Thymus (tissue), 11 donors: Measurements from ENCODE around the gene GRB7. TPM values are rescaled to one million over a fixed set of nuclear protein-coding genes. Genes with fewer than 3 reads are reported as not detected.

ENCODE experiments used
- DNase-seq, 9 donors: peaks; one replicate each; pipeline ENCODE4 v3.0.0-alpha.2; 2013; ENCODE audit warnings: low spot score in 9 of 9, low read depth in 6 of 9, missing footprints in 1 of 9
- H3K27ac ChIP-seq, 2 donors: one replicate each; pipeline ENCODE4 v1.5.1; 2013; ENCODE audit warnings: control low read depth in 1 of 2, low read depth in 1 of 2, low read length in 1 of 2, mild to moderate bottlenecking in 1 of 2, moderate library complexity in 1 of 2
- H3K27me3 ChIP-seq, 2 donors: one replicate each; pipeline ENCODE4 v1.5.1; 2013; ENCODE audit warnings: low read length in 1 of 2; ENCODE audit not compliant: control insufficient read depth in 2 of 2, insufficient read depth in 1 of 2
- H3K36me3 ChIP-seq, 2 donors: one replicate each; pipeline ENCODE4 v1.5.1; 2013; ENCODE audit warnings: low read length in 1 of 2, mild to moderate bottlenecking in 1 of 2, moderate library complexity in 1 of 2; ENCODE audit not compliant: control insufficient read depth in 2 of 2, insufficient read depth in 2 of 2
- H3K4me1 ChIP-seq, 2 donors: one replicate each; pipeline ENCODE4 v1.5.1; 2013; ENCODE audit warnings: low read length in 2 of 2; ENCODE audit not compliant: control insufficient read depth in 2 of 2, insufficient read depth in 2 of 2
- H3K4me3 ChIP-seq, 2 donors: one replicate each; pipeline ENCODE4 v1.5.1; 2013; ENCODE audit warnings: low read length in 2 of 2, control low read depth in 1 of 2, mild to moderate bottlenecking in 1 of 2
- H3K9me3 ChIP-seq, 2 donors: one replicate each; pipeline ENCODE4 v1.5.1; 2013; ENCODE audit warnings: low read length in 1 of 2, mild to moderate bottlenecking in 1 of 2; ENCODE audit not compliant: control insufficient read depth in 2 of 2, insufficient read depth in 1 of 2
- WGBS: extraction: QIAGEN DNeasy Blood & Tissue Kit; methylation state at CpG from one replicate; pipeline ENCODE4 v1.1.7; 2013; 5-methylcytosine and 5-hydroxymethylcytosine counted together
- polyA plus RNA-seq: library from polyadenylated mRNA; stranded (reverse); fragments of 200-250 nt; gene quantifications from one replicate; pipeline ENCODE4 v1.2.3, GENCODE V29; 2013
- total RNA-seq: library from RNA; stranded (reverse); fragments of 120-200 nt; gene quantifications from one replicate; pipeline ENCODE4 v1.2.4, GENCODE V29; 2013
- donor health status: healthy.

Gene GRB7
- total and polyA plus RNA-seq, 2 donors: 1.3 to 4.1 TPM

DNA sequence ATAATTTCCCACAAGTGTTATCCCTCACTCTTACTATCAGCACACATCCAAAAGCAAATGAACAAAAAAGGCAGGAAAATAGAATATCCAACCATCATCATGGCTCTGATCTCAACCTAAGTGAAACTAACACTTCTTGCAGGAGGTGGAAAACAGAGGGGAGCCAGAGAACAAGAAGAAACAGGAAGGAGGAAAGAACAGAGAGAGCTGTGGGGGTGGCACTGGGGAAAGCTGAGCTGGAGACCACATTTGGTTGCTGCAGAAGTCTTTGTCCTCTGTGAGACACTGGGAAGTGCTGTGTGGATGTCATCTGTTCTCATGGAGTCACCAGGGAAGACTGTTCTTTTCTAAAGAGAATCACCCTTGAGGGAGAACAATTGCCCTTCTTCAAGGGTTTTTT lies 34.7 kb downstream of the GRB7 start:
- Histone ChIP-seq H3K4me3 (peak overlapping the region in 1 of 2 donors; percentile 23), H3K4me1 (peaks cover 57 to 78% of the 10 kb centered on the region in 2 donors), H3K36me3 (peaks cover under 1 to 30% of the 10 kb centered on the region in 2 donors), H3K27ac (peak overlapping the region; percentile 88 to 97), H3K27me3 (no peaks in the 10 kb centered on the region), H3K9me3 (no peaks in the 10 kb centered on the region)
- peak in 2 of 9 donors; percentile 50 to 70 for DNase-seq

DNA sequence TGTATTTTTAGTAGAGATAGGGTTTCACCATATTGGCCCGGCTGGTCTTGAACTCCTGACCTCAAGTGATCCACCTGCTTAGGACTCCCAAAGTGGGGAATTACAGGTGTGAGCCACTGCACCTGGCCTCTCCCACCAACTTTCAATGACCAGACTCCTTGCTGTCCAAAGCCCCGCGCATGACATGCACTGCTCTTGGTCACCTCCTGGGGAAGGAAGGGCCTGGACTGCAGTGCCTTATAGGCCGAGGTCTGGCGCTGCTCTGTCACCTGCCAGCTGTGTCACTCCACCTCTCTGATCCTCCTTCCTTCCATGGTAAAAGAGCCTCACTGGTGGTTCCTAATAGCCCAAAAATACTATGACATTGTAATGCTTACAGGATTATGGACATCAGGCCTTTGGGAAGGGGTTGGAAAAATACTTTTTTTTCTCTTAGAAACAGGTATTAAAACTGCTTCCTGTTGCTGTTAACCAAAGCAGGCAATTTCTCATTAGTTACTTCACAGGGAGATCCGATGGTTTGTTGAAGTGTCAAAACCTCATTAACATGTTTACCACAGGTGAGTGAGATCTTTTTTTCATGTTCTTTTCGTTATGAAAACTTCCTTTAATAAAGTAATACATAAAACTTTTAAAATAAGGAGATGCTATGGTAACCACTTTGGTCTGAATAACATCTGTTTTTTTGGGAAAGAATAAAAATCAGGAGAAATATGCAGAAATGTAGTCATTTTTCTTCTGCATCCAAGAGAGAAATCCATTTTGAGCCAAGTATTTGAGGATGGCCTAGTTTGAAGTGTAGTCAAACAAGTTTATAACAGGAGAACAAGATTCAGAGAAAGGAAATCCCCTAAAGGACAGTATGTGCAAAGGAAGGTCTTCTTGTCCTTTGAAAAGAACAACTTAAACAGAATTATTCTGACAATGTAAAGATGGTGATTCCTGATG lies 35.5 kb downstream of the GRB7 start:
- peak overlapping the region; percentile 88 to 97 for H3K27ac ChIP-seq
- WGBS: 85% methylated on average over 7 of the region's 7 CpGs

DNA sequence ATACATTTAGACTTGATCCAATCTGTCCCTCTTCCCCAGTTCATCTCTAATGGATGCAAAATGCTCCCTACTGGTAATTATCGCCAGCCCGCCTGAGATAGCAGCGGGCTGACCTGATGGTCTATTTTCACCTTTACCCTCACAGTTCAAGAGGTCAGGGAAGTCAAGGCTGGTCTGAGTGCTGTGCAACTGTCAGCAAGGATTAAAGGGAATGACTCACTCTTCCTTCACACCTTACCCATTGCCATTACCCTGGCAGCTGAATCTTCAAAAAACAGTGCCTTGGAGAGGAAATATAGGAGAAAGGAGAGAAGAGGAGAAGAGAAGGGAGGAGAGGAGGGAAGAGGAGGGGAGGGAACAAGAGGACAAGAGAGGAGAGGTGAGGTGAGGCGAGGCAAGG lies 36.3 kb downstream of the GRB7 start:
- Histone ChIP-seq H3K4me3 (peak overlapping the region in 1 of 2 donors; percentile 4), H3K9me3 (no peaks in the 10 kb centered on the region), H3K4me1 (peaks cover 51 to 77% of the 10 kb centered on the region in 2 donors), H3K27me3 (no peaks in the 10 kb centered on the region), H3K36me3 (peaks cover 0 to 21% of the 10 kb centered on the region in 2 donors), H3K27ac (peak overlapping the region; percentile 61 to 84)
- WGBS: 95% methylated on average over 4 of the region's 4 CpGs
- DNase-seq: no peak

More for the DNA sequence above, 35.5 kb downstream of the GRB7 start:
- H3K4me3 ChIP-seq: no peak overlapping the region
- H3K4me1 ChIP-seq: peaks cover 50 to 75% of the 10 kb centered on the region in 2 donors
- no peak for DNase-seq
- H3K36me3 ChIP-seq: peaks cover 0 to 26% of the 10 kb centered on the region in 2 donors
- H3K9me3 ChIP-seq: no peaks in the 10 kb centered on the region
- no peaks in the 10 kb centered on the region for H3K27me3 ChIP-seq

DNA sequence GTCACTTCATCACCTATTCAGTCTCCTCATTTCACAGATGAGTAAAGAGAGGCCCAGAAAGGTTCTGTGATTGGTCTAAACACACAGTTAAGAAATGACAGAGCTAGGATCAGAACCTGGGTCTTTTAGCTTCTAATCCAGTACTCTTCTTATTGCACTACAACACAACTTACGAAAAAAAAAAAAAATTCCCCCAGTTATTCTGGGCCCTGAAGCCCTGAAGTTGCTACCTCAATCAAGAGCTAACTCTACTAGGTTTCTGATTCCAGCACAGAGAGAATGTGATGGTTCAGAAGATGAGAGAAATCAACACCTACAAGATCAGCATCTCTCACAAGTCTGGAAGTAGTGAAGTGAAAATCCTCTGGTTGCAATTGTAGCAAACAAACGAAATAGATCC lies 37.3 kb downstream of the GRB7 start:
- DNase-seq: peak in 1 of 9 donors; percentile 47
- 79% methylated on average over 2 of the region's 2 CpGs for WGBS
- Histone ChIP-seq H3K36me3 (peaks cover 0 to 15% of the 10 kb centered on the region in 2 donors), H3K9me3 (no peaks in the 10 kb centered on the region), H3K4me1 (peaks cover 43 to 76% of the 10 kb centered on the region in 2 donors), H3K27me3 (no peaks in the 10 kb centered on the region), H3K4me3 (peak overlapping the region; percentile 19 to 37), H3K27ac (peak overlapping the region; percentile 61 to 83)

DNA sequence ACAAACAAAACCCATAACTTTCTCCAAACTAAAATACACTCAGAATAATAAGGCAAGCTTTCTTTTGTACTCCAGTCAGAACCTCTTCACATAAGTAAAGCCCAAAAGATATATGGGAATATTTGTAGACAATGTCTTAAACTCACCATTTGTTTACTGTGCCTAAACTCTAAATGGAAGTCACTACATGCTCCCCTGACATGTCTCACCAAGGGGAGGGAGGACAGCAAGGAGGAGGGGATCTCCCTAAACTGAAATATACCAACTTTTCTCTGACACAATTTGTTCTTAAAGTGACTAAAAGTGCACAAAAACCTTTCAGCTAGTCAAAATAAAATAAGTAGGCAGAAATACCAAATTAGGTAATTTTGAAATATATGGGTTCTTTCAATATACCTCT lies 38.5 kb downstream of the GRB7 start:
- peak in 1 of 9 donors; percentile 54 for DNase-seq
- Histone ChIP-seq H3K9me3 (no peaks in the 10 kb centered on the region), H3K27me3 (no peaks in the 10 kb centered on the region), H3K4me3 (peak overlapping the region; percentile 65 to 71), H3K27ac (peak overlapping the region; percentile 80 to 92), H3K4me1 (peaks cover 40 to 75% of the 10 kb centered on the region in 2 donors), H3K36me3 (peaks cover 0 to 15% of the 10 kb centered on the region in 2 donors)

DNA sequence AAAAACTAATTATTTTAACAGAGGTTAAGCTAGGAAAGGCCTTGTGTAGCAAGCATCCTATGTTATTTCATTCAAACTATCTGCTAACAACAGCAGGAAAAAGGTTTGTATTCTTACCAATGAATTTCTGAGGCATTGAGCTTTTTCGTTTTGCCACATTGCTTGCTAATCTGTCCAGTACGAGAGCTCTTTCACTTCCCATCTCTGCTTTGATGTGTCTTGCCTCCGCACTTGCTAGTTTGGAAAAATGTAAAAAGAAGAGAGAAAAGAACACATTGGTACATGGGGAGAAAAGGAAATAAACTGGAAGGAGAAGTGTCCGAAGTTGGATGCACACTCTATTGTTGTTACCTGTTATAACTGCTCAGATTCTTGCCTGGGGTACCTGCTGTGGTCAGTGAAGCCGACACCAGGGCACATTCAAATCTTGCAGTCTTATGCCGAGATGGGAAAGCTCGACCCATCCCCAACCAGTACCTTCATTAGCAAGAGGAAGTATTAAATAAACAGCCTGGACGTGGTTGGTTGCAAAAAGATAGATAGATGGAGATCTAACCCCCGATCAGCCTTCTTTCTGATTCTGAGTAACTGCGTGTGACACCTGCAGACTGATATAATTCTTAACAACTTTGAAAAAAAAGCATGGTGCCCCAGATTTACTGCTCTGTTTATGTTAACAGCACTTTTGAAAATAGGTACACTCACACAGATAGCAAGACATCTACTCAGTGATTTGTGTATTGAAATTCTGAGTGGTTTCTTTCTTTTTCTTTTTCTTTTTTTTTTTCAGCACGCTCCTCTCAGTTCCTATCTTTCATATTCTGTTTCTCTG lies 40.0 kb downstream of the GRB7 start:
- peak overlapping the region; percentile 65 to 71 for H3K4me3 ChIP-seq
- peak in 3 of 9 donors; percentile 53 to 81 (median 57) for DNase-seq
- no peaks in the 10 kb centered on the region for H3K9me3 ChIP-seq
- peaks cover 0 to 16% of the 10 kb centered on the region in 2 donors for H3K36me3 ChIP-seq
- 27% methylated on average over 11 of the region's 11 CpGs for WGBS
- peaks cover 29 to 70% of the 10 kb centered on the region in 2 donors for H3K4me1 ChIP-seq
- H3K27me3 ChIP-seq: no peaks in the 10 kb centered on the region
- peak overlapping the region; percentile 92 for H3K27ac ChIP-seq

DNA sequence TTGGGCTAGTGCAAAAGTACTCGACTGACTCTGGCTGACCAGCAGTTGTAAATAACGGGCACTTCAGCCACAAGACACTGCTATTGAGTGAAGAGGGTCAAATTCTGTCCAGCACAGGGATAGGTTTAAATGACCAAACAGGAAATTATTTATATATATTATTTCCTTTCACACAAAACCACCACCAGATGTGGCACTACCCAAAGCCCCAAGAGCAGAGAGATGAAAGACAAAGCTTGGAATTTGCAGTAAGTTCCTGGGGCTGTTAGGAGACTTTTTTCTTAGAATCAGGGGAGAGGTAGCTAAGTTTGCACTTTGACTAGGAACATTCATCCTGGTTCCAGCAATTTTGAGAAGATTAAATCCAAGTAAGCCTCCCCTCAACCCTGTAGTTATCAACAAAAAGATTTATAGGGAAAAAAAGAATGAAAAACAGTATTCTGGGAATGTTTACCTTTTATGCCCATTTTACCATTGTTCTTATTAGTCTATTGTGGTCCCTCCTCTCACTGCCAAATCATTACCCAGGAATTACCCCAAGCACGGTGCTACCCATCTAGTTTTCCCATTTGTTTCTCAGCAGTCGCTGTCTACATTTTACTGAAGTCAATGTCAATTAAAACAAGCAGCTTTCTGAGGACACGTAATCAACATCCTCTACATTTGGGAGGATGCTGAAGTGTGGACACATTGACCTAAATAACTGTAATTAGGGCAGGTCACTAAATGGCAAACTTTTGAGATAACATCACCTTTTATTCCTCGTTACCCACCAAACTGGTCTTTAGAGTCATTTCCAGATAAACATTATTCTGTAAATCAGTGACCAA lies 43.5 kb downstream of the GRB7 start:
- H3K27ac ChIP-seq: no peak overlapping the region

DNA sequence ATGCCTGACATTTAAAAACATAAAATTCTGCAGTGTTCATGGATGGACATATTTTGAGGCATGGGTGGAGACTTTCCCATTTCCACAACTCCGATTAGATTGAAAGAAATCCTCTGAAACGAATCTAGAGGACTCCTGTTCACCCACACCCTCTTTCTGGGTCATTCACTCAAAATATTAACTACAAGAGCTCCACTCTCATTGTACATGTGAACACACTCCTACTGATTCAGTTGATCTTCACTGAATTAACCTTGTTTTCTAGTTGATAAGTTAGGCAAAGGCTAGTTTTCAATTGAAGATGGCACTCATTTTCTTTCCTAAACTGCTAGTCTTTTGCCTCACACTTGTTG lies 44.1 kb downstream of the GRB7 start:
- Histone ChIP-seq H3K4me3 (no peak overlapping the region), H3K27ac (no peak overlapping the region), H3K4me1 (peaks cover 16 to 47% of the 10 kb centered on the region in 2 donors), H3K27me3 (no peaks in the 10 kb centered on the region), H3K36me3 (peaks cover 3 to 19% of the 10 kb centered on the region in 2 donors), H3K9me3 (no peaks in the 10 kb centered on the region)
- 83% methylated on average over 2 of the region's 2 CpGs for WGBS
- DNase-seq: no peak

More for the DNA sequence above, 43.5 kb downstream of the GRB7 start:
- peaks cover 3 to 18% of the 10 kb centered on the region in 2 donors for H3K36me3 ChIP-seq
- H3K4me1 ChIP-seq: peaks cover 16 to 48% of the 10 kb centered on the region in 2 donors
- H3K27me3 ChIP-seq: no peaks in the 10 kb centered on the region
- 52% methylated on average over 6 of the region's 6 CpGs for WGBS
- no peak overlapping the region for H3K4me3 ChIP-seq
- H3K9me3 ChIP-seq: no peaks in the 10 kb centered on the region
- peak in 1 of 9 donors; percentile 30 for DNase-seq
